H9 (cell line): Measurements from ENCODE around the gene DPF1. TPM values are rescaled to one million over a fixed set of nuclear protein-coding genes. Genes with fewer than 3 reads are reported as not detected.
A peak's percentile ranks its signal among the peaks of the same experiment; 100 is the strongest.

Experiments
- DNase-seq: peaks from one replicate; pipeline ENCODE4 v3.0.0-alpha.2; 2017
- H2AFZ ChIP-seq: one replicate; pipeline ENCODE4 v1.6.1; 2013; ENCODE audit warnings: mild to moderate bottlenecking, low read length, control low read depth, moderate library complexity
- H2AK5ac ChIP-seq: 2 replicates; pipeline ENCODE4 v1.6.1; 2013; ENCODE audit warnings: low read length, control low read depth, mixed read lengths; ENCODE audit not compliant: insufficient read length
- H2BK120ac ChIP-seq: one replicate; pipeline ENCODE4 v1.6.1; 2013; ENCODE audit warnings: low read depth, mild to moderate bottlenecking, low read length, control low read depth, inconsistent platforms; ENCODE audit not compliant: poor library complexity, severe bottlenecking
- H2BK12ac ChIP-seq: 2 replicates; pipeline ENCODE4 v1.6.1; 2013; ENCODE audit warnings: low read length, control low read depth, mixed read lengths, low read depth; ENCODE audit not compliant: insufficient read length
- H2BK15ac ChIP-seq: 2 replicates; pipeline ENCODE4 v1.6.1; 2013; ENCODE audit warnings: low read depth, low read length, control low read depth
- H2BK20ac ChIP-seq: one replicate; pipeline ENCODE4 v1.6.1; 2013; ENCODE audit warnings: low read depth, mild to moderate bottlenecking, low read length, control low read depth, inconsistent platforms; ENCODE audit not compliant: poor library complexity, severe bottlenecking
- H2BK5ac ChIP-seq: 2 replicates; pipeline ENCODE4 v1.6.1; 2013; ENCODE audit warnings: low read length, control low read depth, mixed read lengths; ENCODE audit not compliant: insufficient read length
- H3K14ac ChIP-seq: 2 replicates; pipeline ENCODE4 v1.6.1; 2013; ENCODE audit warnings: low read length, control low read depth; ENCODE audit not compliant: insufficient read depth
- H3K18ac ChIP-seq: 2 replicates; pipeline ENCODE4 v1.6.1; 2013; ENCODE audit warnings: low read depth, mild to moderate bottlenecking, mixed read lengths, low read length, control low read depth; ENCODE audit not compliant: insufficient read length
- H3K23ac ChIP-seq: 2 replicates; pipeline ENCODE4 v1.6.1; 2013; ENCODE audit warnings: low read length, control low read depth, mixed read lengths, low read depth; ENCODE audit not compliant: insufficient read length
- H3K23me2 ChIP-seq: 2 replicates; pipeline ENCODE4 v1.6.1; 2013; ENCODE audit warnings: low read depth, mild to moderate bottlenecking, mixed read lengths, low read length, control low read depth; ENCODE audit not compliant: insufficient read length, poor library complexity, severe bottlenecking
- H3K27ac ChIP-seq: 2 replicates; pipeline ENCODE4 v1.5.1; 2013; ENCODE audit warnings: low read length, control low read depth, mixed read lengths, low read depth; ENCODE audit not compliant: insufficient read length
- H3K27me3 ChIP-seq: 2 replicates; pipeline ENCODE4 v1.6.1; 2013; ENCODE audit warnings: low read length, control low read depth, inconsistent platforms; ENCODE audit not compliant: insufficient read depth
- H3K4ac ChIP-seq: 2 replicates; pipeline ENCODE4 v1.6.1; 2013; ENCODE audit warnings: low read depth, mild to moderate bottlenecking, control low read depth, inconsistent platforms, low read length, moderate library complexity
- H3K4me1 ChIP-seq: 2 replicates; pipeline ENCODE4 v1.6.1; 2013; ENCODE audit warnings: low read length, control low read depth, inconsistent platforms; ENCODE audit not compliant: insufficient read depth
- H3K4me2 ChIP-seq: 2 replicates; pipeline ENCODE4 v1.6.1; 2013; ENCODE audit warnings: low read length, control low read depth, mixed read lengths; ENCODE audit not compliant: insufficient read length, insufficient read depth
- H3K56ac ChIP-seq: 2 replicates; pipeline ENCODE4 v1.6.1; 2013; ENCODE audit warnings: low read depth, mild to moderate bottlenecking, mixed read lengths, low read length, control low read depth; ENCODE audit not compliant: insufficient read length
- H3K79me1 ChIP-seq: 2 replicates; pipeline ENCODE4 v1.6.1; 2013; ENCODE audit warnings: low read depth, mild to moderate bottlenecking, moderate library complexity, low read length, control low read depth, inconsistent platforms; ENCODE audit not compliant: insufficient read depth, poor library complexity, severe bottlenecking
- H3K79me2 ChIP-seq: 2 replicates; pipeline ENCODE4 v1.6.1; 2013; ENCODE audit warnings: low read length, control low read depth, inconsistent platforms; ENCODE audit not compliant: insufficient read depth
- H3K9ac ChIP-seq: 2 replicates; pipeline ENCODE4 v1.6.1; 2013; ENCODE audit warnings: low read length, control low read depth, mixed read lengths; ENCODE audit not compliant: insufficient read length; ENCODE audit errors: extremely low read depth
- H3K9me3 ChIP-seq: one replicate; pipeline ENCODE4 v1.6.1; 2013; ENCODE audit warnings: low read depth, low read length, inconsistent platforms; ENCODE audit not compliant: control insufficient read depth
- H3T11ph ChIP-seq: one replicate; pipeline ENCODE4 v1.6.1; 2013; ENCODE audit warnings: mild to moderate bottlenecking, low read length, control low read depth, inconsistent platforms
- H4K20me1 ChIP-seq: one replicate; pipeline ENCODE4 v1.6.1; 2013; ENCODE audit not compliant: control insufficient read depth, insufficient read length, insufficient read depth
- H4K5ac ChIP-seq: 2 replicates; pipeline ENCODE4 v1.6.1; 2013; ENCODE audit warnings: low read depth, mild to moderate bottlenecking, mixed read lengths, low read length, control low read depth; ENCODE audit not compliant: insufficient read length
- H4K8ac ChIP-seq: replicated peaks from 2 replicates; pipeline ENCODE4 v1.6.1; 2013; ENCODE audit warnings: low read length, control low read depth, mixed read lengths, low read depth; ENCODE audit not compliant: insufficient read length
- H4K91ac ChIP-seq: 2 replicates; pipeline ENCODE4 v1.6.1; 2013; ENCODE audit warnings: low read depth, mild to moderate bottlenecking, moderate library complexity, mixed read lengths, low read length, control low read depth; ENCODE audit not compliant: insufficient read length
- H3K27ac Mint-ChIP-seq, 3 experiments: 2 replicates in 2 of 3; 3 replicates in 1 of 3; pipeline ENCODE4 v1.8.0; 2020 to 2021; ENCODE audit warnings: mixed read lengths in 3 of 3, mild to moderate bottlenecking in 1 of 3, moderate library complexity in 1 of 3
- H3K27me3 Mint-ChIP-seq: 2 replicates; pipeline ENCODE4 v1.8.0; 2021; ENCODE audit warnings: low read depth, mild to moderate bottlenecking, moderate library complexity, mixed read lengths
- H3K36me3 Mint-ChIP-seq, 3 experiments: 2 replicates in 2 of 3; 3 replicates in 1 of 3; pipeline ENCODE4 v1.8.0; 2020 to 2021; ENCODE audit warnings: low read depth in 3 of 3, mixed read lengths in 3 of 3; ENCODE audit not compliant: insufficient read depth in 1 of 3
- H3K4me1 Mint-ChIP-seq, 2 experiments: 2 replicates each; pipeline ENCODE4 v1.8.0; 2020; ENCODE audit warnings: mixed read lengths in 2 of 2
- H3K4me3 Mint-ChIP-seq, 2 experiments: 2 replicates in 1 of 2; 3 replicates in 1 of 2; pipeline ENCODE4 v1.8.0; 2020 to 2021; ENCODE audit warnings: mild to moderate bottlenecking in 2 of 2, mixed read lengths in 2 of 2, moderate library complexity in 1 of 2
- H3K9me3 Mint-ChIP-seq, 2 experiments: 2 replicates in 1 of 2; 3 replicates in 1 of 2; pipeline ENCODE4 v1.8.0; 2020; ENCODE audit warnings: mild to moderate bottlenecking in 2 of 2, mixed read lengths in 2 of 2, moderate library complexity in 1 of 2
- CTCF ChIP-seq: fragments of 200-600 bp; sonication (generic); conservative IDR thresholded peaks from 3 replicates; pipeline ENCODE4 v1.8.0; 2021; ENCODE audit warnings: antibody characterized with exemption, mild to moderate bottlenecking
- WGBS: extraction: QIAGEN DNeasy Blood & Tissue Kit; methylation state at CpG from one replicate; pipeline ENCODE4 v1.1.7; 2013; ENCODE audit warnings: missing lambda C conversion rate, low lambda C conversion rate, mixed read lengths; ENCODE audit not compliant: insufficient read length; ENCODE audit errors: extremely low coverage; 5-methylcytosine and 5-hydroxymethylcytosine counted together
- total RNA-seq: library from RNA; stranded (reverse); gene quantifications from 2 replicates; pipeline ENCODE4 v1.2.1, GENCODE V29; 2021

DPF1 gene
- total RNA-seq, 1 experiment from 2014 or later: 12.0 TPM

GRCh38 chr19:38162632-38163031 is 61.4 kb downstream of the DPF1 start:
- H4K91ac ChIP-seq: no peak overlapping the region
- H3K4me1 Mint-ChIP-seq: no peaks in the 10 kb centered on the region
- H2BK120ac ChIP-seq: no peak overlapping the region
- no peak overlapping the region for H2AK5ac ChIP-seq
- no CpG with 5 or more reads among the region's 7 CpGs for WGBS
- H3T11ph ChIP-seq: no peak overlapping the region
- no peak overlapping the region for H3K18ac ChIP-seq
- H4K20me1 ChIP-seq: no peaks in the 10 kb centered on the region
- H3K9ac ChIP-seq: no peak overlapping the region
- H3K27ac ChIP-seq: no peak overlapping the region
- H3K27me3 ChIP-seq: no peaks in the 10 kb centered on the region; the same call in 1 of the 2 replicates
- H3K4me1 ChIP-seq: no peaks in the 10 kb centered on the region
- no peak overlapping the region for H2BK5ac ChIP-seq
- H2AFZ ChIP-seq: no peak overlapping the region
- H3K79me2 ChIP-seq: no peaks in the 10 kb centered on the region
- no peak overlapping the region for H4K8ac ChIP-seq
- no peak for TF ChIP-seq CTCF
- DNase-seq: no peak
- H2BK12ac ChIP-seq: no peak overlapping the region
- H3K14ac ChIP-seq: no peak overlapping the region
- no peak overlapping the region for H4K5ac ChIP-seq
- peaks cover 38 to 60% (median 49%) of the 10 kb centered on the region in 3 experiments for H3K36me3 Mint-ChIP-seq
- no peaks in the 10 kb centered on the region for H3K27me3 Mint-ChIP-seq
- peak overlapping the region in 1 of 3 experiments; percentile 48; a peak in 1 of 7 replicates for H3K27ac Mint-ChIP-seq
- no peak overlapping the region for H3K4me2 ChIP-seq
- no peaks in the 10 kb centered on the region for H3K23me2 ChIP-seq
- peaks cover 12% of the 10 kb centered on the region for H3K9me3 ChIP-seq
- H3K79me1 ChIP-seq: no peaks in the 10 kb centered on the region
- H2BK15ac ChIP-seq: no peak overlapping the region
- H2BK20ac ChIP-seq: no peak overlapping the region
- H3K4ac ChIP-seq: no peak overlapping the region
- no peak overlapping the region for H3K56ac ChIP-seq
- H3K23ac ChIP-seq: no peak overlapping the region
- H3K4me3 Mint-ChIP-seq: no peak overlapping the region
- H3K9me3 Mint-ChIP-seq: peaks cover 8 to 18% of the 10 kb centered on the region in 2 experiments
